Endothelial cell (in vitro differentiated cells): ENCODE data around the gene GSTK1. TPM values are rescaled to one million over a fixed set of nuclear protein-coding genes. Genes with fewer than 3 reads are reported as not detected.

ENCODE experiments used
- DNase-seq: peaks from one replicate; pipeline ENCODE4 v3.0.0; 2021; ENCODE audit warnings: low spot score
- H3K27ac Mint-ChIP-seq: one replicate; pipeline ENCODE4 v1.8.0; 2021; ENCODE audit warnings: mixed read lengths, inconsistent platforms; ENCODE audit not compliant: unreplicated experiment
- H3K27me3 Mint-ChIP-seq: one replicate; pipeline ENCODE4 v1.8.0; 2021; ENCODE audit warnings: mild to moderate bottlenecking, moderate library complexity, mixed read lengths, inconsistent platforms; ENCODE audit not compliant: unreplicated experiment
- H3K36me3 Mint-ChIP-seq: one replicate; pipeline ENCODE4 v1.8.0; 2021; ENCODE audit warnings: mild to moderate bottlenecking, low read depth, mixed read lengths, inconsistent platforms; ENCODE audit not compliant: unreplicated experiment
- H3K4me1 Mint-ChIP-seq: one replicate; pipeline ENCODE4 v1.8.0; 2021; ENCODE audit warnings: mild to moderate bottlenecking, mixed read lengths, inconsistent platforms; ENCODE audit not compliant: unreplicated experiment
- H3K4me3 Mint-ChIP-seq: one replicate; pipeline ENCODE4 v1.8.0; 2021; ENCODE audit warnings: mild to moderate bottlenecking, mixed read lengths, inconsistent platforms; ENCODE audit not compliant: unreplicated experiment
- H3K9me3 Mint-ChIP-seq: one replicate; pipeline ENCODE4 v1.8.0; 2021; ENCODE audit warnings: mixed read lengths, inconsistent platforms; ENCODE audit not compliant: unreplicated experiment
- total RNA-seq: library from RNA; stranded (reverse); fragmentation: NEBNext Ultra II Directional; extraction: Animal tissue kit (Norgen Biotek cat#: 25700); gene quantifications from one replicate; pipeline ENCODE4 v1.2.1, GENCODE V29; 2021; ENCODE audit not compliant: unreplicated experiment
- TF ChIP-seq, protein P1 (sequence below): fragments of 200-600 bp; sonication (generic); IDR thresholded peaks from one replicate; pipeline ENCODE4 v1.5.0; 2021; ENCODE audit warnings: antibody characterized with exemption; ENCODE audit not compliant: unreplicated experiment

The GSTK1 gene
- total RNA-seq, 1 donor from 2014 or later, result 80.0 TPM

DNA sequence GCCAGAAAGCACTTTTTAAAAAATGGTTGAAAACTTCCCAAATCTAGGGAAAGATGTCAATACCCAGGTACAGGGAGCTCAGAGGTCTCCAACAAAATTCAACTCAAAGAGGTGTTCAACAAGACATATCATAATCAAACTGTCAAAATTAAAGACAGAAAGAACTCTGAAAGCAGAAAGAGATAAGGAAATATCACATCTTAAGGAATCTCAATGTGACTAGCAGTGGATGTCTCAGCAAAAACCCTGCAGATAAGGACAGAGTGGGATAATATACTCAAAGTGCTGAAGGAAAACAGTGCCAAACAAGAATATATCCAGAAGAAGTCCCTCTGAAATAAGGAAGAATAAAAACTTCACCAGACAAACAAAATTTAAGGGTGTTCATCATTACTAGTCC lies 13.0 kb upstream of the GSTK1 start:
- Mint-ChIP-seq H3K36me3 (no peaks in the 10 kb centered on the region), H3K9me3 (no peaks in the 10 kb centered on the region), H3K4me1 (no peaks in the 10 kb centered on the region), H3K27me3 (peaks cover 2% of the 10 kb centered on the region), H3K27ac (no peak overlapping the region), H3K4me3 (no peak overlapping the region)
- TF ChIP-seq, protein P1, sequence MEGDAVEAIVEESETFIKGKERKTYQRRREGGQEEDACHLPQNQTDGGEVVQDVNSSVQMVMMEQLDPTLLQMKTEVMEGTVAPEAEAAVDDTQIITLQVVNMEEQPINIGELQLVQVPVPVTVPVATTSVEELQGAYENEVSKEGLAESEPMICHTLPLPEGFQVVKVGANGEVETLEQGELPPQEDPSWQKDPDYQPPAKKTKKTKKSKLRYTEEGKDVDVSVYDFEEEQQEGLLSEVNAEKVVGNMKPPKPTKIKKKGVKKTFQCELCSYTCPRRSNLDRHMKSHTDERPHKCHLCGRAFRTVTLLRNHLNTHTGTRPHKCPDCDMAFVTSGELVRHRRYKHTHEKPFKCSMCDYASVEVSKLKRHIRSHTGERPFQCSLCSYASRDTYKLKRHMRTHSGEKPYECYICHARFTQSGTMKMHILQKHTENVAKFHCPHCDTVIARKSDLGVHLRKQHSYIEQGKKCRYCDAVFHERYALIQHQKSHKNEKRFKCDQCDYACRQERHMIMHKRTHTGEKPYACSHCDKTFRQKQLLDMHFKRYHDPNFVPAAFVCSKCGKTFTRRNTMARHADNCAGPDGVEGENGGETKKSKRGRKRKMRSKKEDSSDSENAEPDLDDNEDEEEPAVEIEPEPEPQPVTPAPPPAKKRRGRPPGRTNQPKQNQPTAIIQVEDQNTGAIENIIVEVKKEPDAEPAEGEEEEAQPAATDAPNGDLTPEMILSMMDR, result no peak
- DNase-seq, result no peak

DNA sequence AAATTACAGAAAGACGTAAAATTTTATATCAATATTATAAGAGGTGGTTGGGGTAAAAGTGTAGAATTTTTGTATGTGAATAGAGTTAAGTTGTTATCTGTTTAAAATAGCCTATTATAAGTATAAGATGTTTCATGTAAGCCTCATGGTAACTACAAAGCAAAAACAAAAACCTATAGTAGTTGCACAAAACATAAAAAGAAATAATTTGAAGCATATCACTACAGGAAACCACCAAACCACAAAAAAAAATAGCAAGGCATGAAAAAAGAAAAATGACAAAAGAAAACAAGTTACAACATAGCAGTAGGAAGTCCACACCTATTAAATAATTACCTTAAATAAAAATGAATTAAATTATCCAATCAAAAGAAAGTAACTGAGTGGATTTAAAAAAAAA lies 12.4 kb upstream of the GSTK1 start:
- peaks cover 2% of the 10 kb centered on the region for H3K27me3 Mint-ChIP-seq
- no peak for DNase-seq
- TF ChIP-seq, protein P1, result no peak
- H3K9me3 Mint-ChIP-seq, result no peaks in the 10 kb centered on the region
- peaks cover 4% of the 10 kb centered on the region for H3K4me1 Mint-ChIP-seq
- no peaks in the 10 kb centered on the region for H3K36me3 Mint-ChIP-seq
- no peak overlapping the region for H3K4me3 Mint-ChIP-seq
- no peak overlapping the region for H3K27ac Mint-ChIP-seq

DNA sequence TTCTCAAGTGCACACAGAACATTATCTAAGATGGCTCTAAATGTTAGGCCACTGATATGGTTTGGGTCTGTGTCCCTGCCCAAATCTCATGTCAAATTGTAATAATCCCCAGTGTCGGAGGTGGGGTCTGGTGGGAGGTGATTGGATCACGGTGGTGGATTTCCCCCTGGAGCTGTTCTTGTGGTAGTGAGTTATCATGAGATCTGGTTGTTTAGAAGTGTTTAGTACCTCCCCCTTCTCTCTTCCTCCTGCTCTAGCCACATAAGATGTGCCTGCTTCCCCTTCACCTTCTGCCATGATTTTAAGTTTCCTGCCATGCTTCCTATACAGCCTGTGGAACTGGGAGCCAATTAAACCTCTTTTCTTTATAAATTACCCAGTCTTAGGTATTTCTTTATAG lies 11.2 kb upstream of the GSTK1 start:
- Mint-ChIP-seq H3K4me1 (peaks cover 10% of the 10 kb centered on the region), H3K4me3 (no peak overlapping the region), H3K36me3 (no peaks in the 10 kb centered on the region), H3K27ac (no peak overlapping the region), H3K27me3 (peaks cover 1% of the 10 kb centered on the region), H3K9me3 (no peaks in the 10 kb centered on the region)
- TF ChIP-seq, protein P1, result no peak
- DNase-seq, result no peak

DNA sequence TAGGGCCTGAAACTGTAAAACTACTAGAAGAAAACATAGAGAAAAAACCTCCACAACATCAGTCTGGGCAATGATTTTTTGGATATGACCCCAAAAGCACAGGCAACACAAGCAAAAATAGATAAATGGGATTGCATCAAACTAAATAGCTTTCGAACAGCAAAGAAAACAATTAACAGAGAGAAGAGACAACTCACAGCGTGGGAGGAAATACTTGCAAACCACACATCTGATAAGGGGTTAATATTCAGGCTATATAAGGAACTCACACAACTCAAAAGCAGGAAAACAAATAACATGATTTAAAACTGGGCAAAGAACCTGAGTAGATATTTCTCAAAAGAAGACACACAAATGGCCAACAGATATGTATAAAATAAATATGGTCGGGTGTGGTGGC lies 7.7 kb upstream of the GSTK1 start:
- Mint-ChIP-seq H3K36me3 (no peaks in the 10 kb centered on the region), H3K27me3 (peaks cover 1% of the 10 kb centered on the region), H3K27ac (no peak overlapping the region), H3K9me3 (no peaks in the 10 kb centered on the region), H3K4me1 (peaks cover 10% of the 10 kb centered on the region), H3K4me3 (no peak overlapping the region)
- TF ChIP-seq, protein P1, result no peak
- DNase-seq, result no peak

DNA sequence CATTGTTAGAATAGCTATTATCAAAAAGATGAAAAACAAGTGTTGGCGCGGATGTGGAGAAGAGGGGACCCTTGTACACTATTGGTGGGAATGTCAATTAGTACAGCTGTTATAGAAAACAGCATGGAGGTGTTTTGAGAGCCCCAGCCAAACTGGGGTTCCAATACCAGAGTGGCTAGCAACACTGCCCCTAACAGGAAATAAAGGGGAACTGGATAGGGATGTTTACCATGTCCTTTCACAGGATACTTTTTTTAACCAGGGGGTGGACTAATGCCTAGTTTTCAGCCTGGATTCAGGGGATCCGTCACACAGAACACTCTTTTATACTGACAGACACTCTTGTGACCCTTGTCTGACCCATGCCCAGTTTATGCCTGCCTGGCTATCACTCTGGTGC lies 6.9 kb upstream of the GSTK1 start:
- Mint-ChIP-seq H3K27ac (no peak overlapping the region), H3K36me3 (no peaks in the 10 kb centered on the region), H3K4me3 (no peak overlapping the region), H3K4me1 (peaks cover 10% of the 10 kb centered on the region), H3K27me3 (peaks cover 1% of the 10 kb centered on the region), H3K9me3 (no peaks in the 10 kb centered on the region)
- TF ChIP-seq, protein P1, result no peak
- DNase-seq, result no peak
